GM21619 (cell line): Measurements from ENCODE around the gene RNLS.

Experiments used
- ATAC-seq: cut with Tn5 transposase; IDR thresholded peaks from one replicate; pipeline ENCODE4 v1.9.1; 2021; ENCODE audit not compliant: unreplicated experiment

RNLS gene

GRCh38 chr10:88270061-88270808 lies 312.9 kb downstream of the RNLS start:
- ATAC-seq = no peak

- ATAC-seq = no peak
Measured at GRCh38 chr10:88262591-88263234, 320.4 kb downstream of the RNLS start.

- ATAC-seq = no peak
Measured at GRCh38 chr10:88261152-88261551, 322.0 kb downstream of the RNLS start.

GRCh38 chr10:88260329-88261051 lies 322.6 kb downstream of the RNLS start:
- ATAC-seq = no peak

- no peak for ATAC-seq
Measured at GRCh38 chr10:88259381-88259780, 323.7 kb downstream of the RNLS start.

GRCh38 chr10:88256886-88257285 lies 326.2 kb downstream of the RNLS start:
- no peak for ATAC-seq

- no peak for ATAC-seq
Measured at GRCh38 chr10:88256013-88256680, 327.0 kb downstream of the RNLS start.

- peak; percentile 69 for ATAC-seq
Measured at GRCh38 chr10:88254091-88254490, 329.0 kb downstream of the RNLS start.

GRCh38 chr10:88253622-88254021 lies 329.5 kb downstream of the RNLS start:
- ATAC-seq = no peak

- no peak for ATAC-seq
Measured at GRCh38 chr10:88253128-88253527, 330.0 kb downstream of the RNLS start.

GRCh38 chr10:88249450-88249849 lies 333.7 kb downstream of the RNLS start:
- ATAC-seq = no peak

GRCh38 chr10:88246675-88247074 lies 336.4 kb downstream of the RNLS start:
- no peak for ATAC-seq

- no peak for ATAC-seq
Measured at GRCh38 chr10:88245974-88246511, 337.1 kb downstream of the RNLS start.

- ATAC-seq = no peak
Measured at GRCh38 chr10:88244781-88245625, 338.1 kb downstream of the RNLS start.

GRCh38 chr10:88243836-88244730 lies 339.0 kb downstream of the RNLS start:
- ATAC-seq = no peak

GRCh38 chr10:88243202-88243744 lies 339.8 kb downstream of the RNLS start:
- no peak for ATAC-seq

- no peak for ATAC-seq
Measured at GRCh38 chr10:88241501-88241900, 341.6 kb downstream of the RNLS start.

GRCh38 chr10:88239212-88239611 lies 343.9 kb downstream of the RNLS start:
- no peak for ATAC-seq

- ATAC-seq = no peak
Measured at GRCh38 chr10:88238615-88238914, 344.6 kb downstream of the RNLS start.
